HepG2 (cell line): ENCODE results near the gene TSC22D4. TPM values are rescaled to one million over a fixed set of nuclear protein-coding genes. Genes with fewer than 3 reads are reported as not detected.

Source experiments
- ARID4A ChIP-seq: sonication (generic); formaldehyde crosslinking; IDR thresholded peaks from 2 replicates; pipeline ENCODE4 v1.5.0; 2020; ENCODE audit warnings: mild to moderate bottlenecking, missing genetic modification reagents, borderline replicate concordance
- FOXA3 ChIP-seq: IDR thresholded peaks from 2 replicates; pipeline ENCODE4 v1.6.1; 2016; ENCODE audit warnings: missing genetic modification reagents, missing compliant biosample characterization
- FOXK1 ChIP-seq: sonication (generic); formaldehyde crosslinking; IDR thresholded peaks from 2 replicates; pipeline ENCODE4 v1.4.0; 2020; ENCODE audit warnings: low read depth, missing genetic modification reagents, borderline replicate concordance
- GMEB1 ChIP-seq: sonication (generic); formaldehyde crosslinking; IDR thresholded peaks from 2 replicates; pipeline ENCODE4 v1.5.1; 2020; ENCODE audit warnings: missing genetic modification reagents, mild to moderate bottlenecking, borderline replicate concordance
- HDAC2 ChIP-seq: sonication (generic); formaldehyde crosslinking; IDR thresholded peaks from 2 replicates; pipeline ENCODE4 v1.4.0; 2020; ENCODE audit warnings: missing genetic modification reagents
- HNRNPL ChIP-seq: fragments of 200-400 bp; formaldehyde crosslinking; IDR thresholded peaks from 2 replicates; pipeline ENCODE4 v1.6.1; 2017; ENCODE audit warnings: mild to moderate bottlenecking, low read depth, low read length
- KMT2B ChIP-seq: IDR thresholded peaks from 2 replicates; pipeline ENCODE4 v1.6.1; 2016; ENCODE audit warnings: missing genetic modification reagents, missing compliant biosample characterization
- MAZ ChIP-seq, 2 experiments: sonication (generic) in 1 of 2; formaldehyde crosslinking in 1 of 2; IDR thresholded peaks; 2 replicates each; pipeline versions ENCODE4 v1.5.0 to v1.6.1; 2012 to 2020; ENCODE audit warnings: low read depth in 2 of 2, mild to moderate bottlenecking in 2 of 2, borderline replicate concordance in 1 of 2, improper control_type of control experiment in 1 of 2, low read length in 1 of 2, missing genetic modification reagents in 1 of 2, moderate library complexity in 1 of 2
- MIXL1 ChIP-seq: IDR thresholded peaks from 2 replicates; pipeline ENCODE4 v1.6.1; 2016
- NFE2L1 ChIP-seq: sonication (generic); formaldehyde crosslinking; IDR thresholded peaks from 2 replicates; pipeline ENCODE4 v1.4.0; 2020; ENCODE audit warnings: missing genetic modification reagents, mild to moderate bottlenecking, borderline replicate concordance
- RCOR2 ChIP-seq: IDR thresholded peaks from 2 replicates; pipeline ENCODE4 v1.6.1; 2016; ENCODE audit warnings: missing biosample characterization, missing genetic modification reagents
- RNF219 ChIP-seq: sonication (generic); formaldehyde crosslinking; IDR thresholded peaks from 2 replicates; pipeline ENCODE4 v1.5.0; 2020; ENCODE audit warnings: mild to moderate bottlenecking, missing genetic modification reagents
- SPEN ChIP-seq: sonication (generic); formaldehyde crosslinking; IDR thresholded peaks from 2 replicates; pipeline ENCODE4 v1.5.1; 2020; ENCODE audit warnings: low read depth, mild to moderate bottlenecking, missing genetic modification reagents
- SRF ChIP-seq: IDR thresholded peaks from 2 replicates; pipeline ENCODE4 v1.6.1; 2011; ENCODE audit warnings: mild to moderate bottlenecking, low read depth, low read length, moderate library complexity
- U2AF2 ChIP-seq: fragments of 200-400 bp; formaldehyde crosslinking; IDR thresholded peaks from 2 replicates; pipeline ENCODE4 v1.6.1; 2017; ENCODE audit warnings: low read depth, mild to moderate bottlenecking, low read length
- ZNF251 ChIP-seq: sonication (generic); formaldehyde crosslinking; IDR thresholded peaks from 2 replicates; pipeline ENCODE4 v1.9.0; 2021; ENCODE audit warnings: mild to moderate bottlenecking, missing genetic modification reagents
- ZNF3 ChIP-seq: IDR thresholded peaks from 2 replicates; pipeline ENCODE4 v1.7.0; 2017; ENCODE audit warnings: inconsistent platforms
- ZNF512 ChIP-seq: sonication (generic); formaldehyde crosslinking; IDR thresholded peaks from 2 replicates; pipeline ENCODE4 v1.4.0; 2020; ENCODE audit warnings: mild to moderate bottlenecking, missing genetic modification reagents
- ZSCAN20 ChIP-seq: sonication (generic); formaldehyde crosslinking; IDR thresholded peaks from 2 replicates; pipeline ENCODE4 v1.4.0; 2020; ENCODE audit warnings: missing genetic modification reagents, mild to moderate bottlenecking, borderline replicate concordance
- polyA plus RNA-seq, 8 experiments: library from polyadenylated mRNA; depleted of rRNA in 3 of 8; stranded (reverse) in 7 of 8; unstranded in 1 of 8; fragments of >200 nt; fragmentation: Illumina TruSeq in 4 of 8; extraction: Trizol in 4 of 8; gene quantifications; 2 replicates each; pipeline versions ENCODE4 v1.2.1 to v1.2.3, GENCODE V29; 2011 to 2016; ENCODE audit warnings: low read depth in 4 of 8, missing spikeins in 1 of 8, mixed read lengths in 1 of 8; ENCODE audit not compliant: insufficient read depth in 1 of 8
- total RNA-seq, 5 experiments: library from RNA; depleted of rRNA; stranded (reverse); fragments of >200 nt; fragmentation: Illumina TruSeq; extraction: Trizol; gene quantifications; 2 replicates each; pipeline ENCODE4 v1.2.3, GENCODE V29; 2016; ENCODE audit warnings: low read depth in 1 of 5

The TSC22D4 gene
- total and polyA plus RNA-seq, 2 of the 13 experiments (the other 11 are each of a cell fraction or from before 2014, with no cell fraction given): 7.7 to 8.7 TPM

GRCh38 chr7:100428199-100428966 is 50.6 kb downstream of the TSC22D4 start, which contains the start of gene ZCWPW1 (continued):
- TF ChIP-seq RNF219 (CRISPR knock-in tag) (no peak), ZNF512 (CRISPR knock-in tag) (0 out of 2 replicates have a peak, but pooled peaks have one; percentile 47), NFE2L1 (CRISPR knock-in tag) (no peak; the same call in 1 of the 2 replicates), KMT2B (CRISPR knock-in tag) (peak; percentile 51; the same call in 1 of the 2 replicates), SPEN (CRISPR knock-in tag) (no peak), ZSCAN20 (CRISPR knock-in tag) (peak; percentile 75; the same call in 1 of the 2 replicates), FOXK1 (CRISPR knock-in tag) (peak; percentile 4; the same call in 1 of the 2 replicates), HNRNPL (peak; percentile 83), U2AF2 (0 out of 2 replicates have a peak, but pooled peaks have one; percentile 8), RCOR2 (no peak), ZNF251 (0 out of 2 replicates have a peak, but pooled peaks have one; percentile 82), ZNF3 (CRISPR knock-in tag) (no peak), HDAC2 (CRISPR knock-in tag) (peak; percentile 64), MAZ (IDR thresholded peaks at IDR 0.05; ENCODE audit: borderline replicate concordance, low read depth, low read length) (peak; percentile 59), MAZ (CRISPR knock-in tag; IDR thresholded peaks at IDR 0.05; ENCODE audit: low read depth) (peak; percentile 25; the same call in 1 of the 2 replicates), FOXA3 (CRISPR knock-in tag) (peak; percentile 57; the same call in 1 of the 2 replicates), GMEB1 (CRISPR knock-in tag) (peak; percentile 84), MIXL1 (CRISPR knock-in tag) (0 out of 2 replicates have a peak, but pooled peaks have one; percentile 34), ARID4A (CRISPR knock-in tag) (peak; percentile 77; the same call in 1 of the 2 replicates), SRF (no peak)
